Measurements from ENCODE around the gene ADAM22.

ADAM22 gene

DNA sequence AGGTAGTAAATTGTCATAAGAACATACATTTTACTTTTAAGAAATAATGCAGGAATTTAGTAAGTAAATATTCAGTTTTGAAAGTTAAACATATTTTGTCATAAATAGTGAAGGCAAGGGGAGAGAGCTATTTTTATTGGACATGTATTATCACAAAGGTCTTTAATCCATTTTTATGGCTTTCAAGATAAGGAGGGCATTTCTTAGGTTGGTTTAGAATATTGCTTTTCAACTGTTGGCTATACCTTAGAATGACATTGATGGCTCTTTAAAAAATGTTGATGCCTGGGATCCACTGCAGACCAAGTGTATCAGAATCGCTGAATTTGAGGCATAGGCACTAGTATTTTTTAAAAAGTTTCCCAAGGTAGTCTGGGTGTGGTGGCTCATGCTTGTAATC, 34.0 kb downstream of the ADAM22 start:
- Histone ChIP-seq H3K27me3 (replicated peaks; ENCODE audit: insufficient read depth, low read length) (no peaks in the 10 kb centered on the region), H4K20me1 (ENCODE audit: insufficient read depth, low read length) (no peaks in the 10 kb centered on the region), H2AFZ (ENCODE audit: low read length) (no peak overlapping the region), H3K9me3 (replicated peaks; ENCODE audit: insufficient read depth, low read length) (no peaks in the 10 kb centered on the region), H3K4me3 (ENCODE audit: low read length) (no peak overlapping the region), H3K79me2 (ENCODE audit: low read length) (no peaks in the 10 kb centered on the region), H3K36me3 (replicated peaks; ENCODE audit: insufficient read depth, low read length) (no peaks in the 10 kb centered on the region), H3K27ac (ENCODE audit: low read length) (no peak overlapping the region), H3K4me2 (ENCODE audit: low read depth, low read length) (no peak overlapping the region), H3K9ac (ENCODE audit: low read length) (no peak overlapping the region), H3K4me1 (ENCODE audit: low read length) (no peaks in the 10 kb centered on the region), H3K9me2 (replicated peaks; ENCODE audit: insufficient read depth, low read length) (no peaks in the 10 kb centered on the region), H3F3A (ENCODE audit: insufficient read depth, low read length) (no peaks in the 10 kb centered on the region)
- no peak for TF ChIP-seq EZH2phosphoT487 (IDR thresholded peaks at IDR 0.05; ENCODE audit: low read length)
- TF ChIP-seq EZH2 (optimal IDR thresholded peaks at IDR 0.05; ENCODE audit: low read depth, low read length) = no peak
- TF ChIP-seq CTCF (IDR thresholded peaks at IDR 0.05; ENCODE audit: low read length) = no peak
- DNase-seq = no peak

DNA sequence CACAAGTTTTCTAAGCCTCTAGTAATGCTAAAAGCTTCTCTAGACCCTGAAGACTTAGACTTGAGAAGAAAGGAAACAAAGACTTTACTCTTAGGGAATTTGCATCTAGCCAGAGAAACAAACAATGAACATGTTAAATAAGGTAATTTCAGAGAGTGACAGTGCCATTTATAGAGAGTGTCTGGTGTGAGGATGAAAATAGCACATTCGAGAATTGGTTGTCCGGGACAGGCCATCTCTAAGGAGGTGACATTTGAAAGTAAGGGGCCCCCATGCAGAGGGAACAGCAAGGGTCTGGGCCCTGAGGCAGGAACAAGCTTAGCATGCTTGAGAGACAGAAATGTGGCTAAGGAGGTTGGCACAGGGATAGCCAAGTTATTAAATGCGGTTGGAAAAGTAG, 48.1 kb downstream of the ADAM22 start:
- H3K9me2 ChIP-seq (replicated peaks; ENCODE audit: insufficient read depth, low read length) = no peaks in the 10 kb centered on the region
- H3K4me1 ChIP-seq (ENCODE audit: low read length) = no peaks in the 10 kb centered on the region
- no peak overlapping the region for H3K4me3 ChIP-seq (ENCODE audit: low read length)
- no peaks in the 10 kb centered on the region for H3K36me3 ChIP-seq (replicated peaks; ENCODE audit: insufficient read depth, low read length)
- no peak overlapping the region for H2AFZ ChIP-seq (ENCODE audit: low read length)
- H3K9me3 ChIP-seq (replicated peaks; ENCODE audit: insufficient read depth, low read length) = no peaks in the 10 kb centered on the region
- H3K27ac ChIP-seq (ENCODE audit: low read length) = no peak overlapping the region
- no peaks in the 10 kb centered on the region for H3K79me2 ChIP-seq (ENCODE audit: low read length)
- TF ChIP-seq EZH2 (optimal IDR thresholded peaks at IDR 0.05; ENCODE audit: low read depth, low read length) (no peak), EZH2phosphoT487 (IDR thresholded peaks at IDR 0.05; ENCODE audit: low read length) (no peak), CTCF (IDR thresholded peaks at IDR 0.05; ENCODE audit: low read length) (no peak)
- no peak overlapping the region for H3K9ac ChIP-seq (ENCODE audit: low read length)
- H3K27me3 ChIP-seq (replicated peaks; ENCODE audit: insufficient read depth, low read length) = no peaks in the 10 kb centered on the region
- no peak for DNase-seq
- no peaks in the 10 kb centered on the region for H4K20me1 ChIP-seq (ENCODE audit: insufficient read depth, low read length)
- no peak overlapping the region for H3K4me2 ChIP-seq (ENCODE audit: low read depth, low read length)
- H3F3A ChIP-seq (ENCODE audit: insufficient read depth, low read length) = no peaks in the 10 kb centered on the region

DNA sequence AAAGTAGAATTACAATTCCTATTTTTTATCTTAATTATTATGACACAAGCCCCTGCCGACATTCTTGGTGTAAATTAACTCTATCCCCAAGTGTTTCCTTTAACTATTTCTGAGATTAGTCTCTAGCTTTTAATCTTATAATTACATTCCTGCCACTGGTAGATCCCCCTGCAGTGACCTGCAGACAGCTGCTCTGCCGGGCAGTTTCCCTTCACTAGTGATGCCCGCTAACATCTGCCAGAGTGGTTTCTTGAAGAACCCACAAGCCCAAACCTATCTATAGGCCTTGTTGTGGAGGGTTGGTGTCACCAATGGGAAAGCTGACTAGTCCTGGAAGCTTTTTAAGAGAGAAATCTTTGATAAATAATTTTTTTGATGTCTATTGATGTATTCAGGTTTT, 50.0 kb downstream of the ADAM22 start:
- Histone ChIP-seq H3K4me2 (ENCODE audit: low read depth, low read length) (no peak overlapping the region), H3K36me3 (replicated peaks; ENCODE audit: insufficient read depth, low read length) (no peaks in the 10 kb centered on the region), H3K9me2 (replicated peaks; ENCODE audit: insufficient read depth, low read length) (no peaks in the 10 kb centered on the region), H3K9me3 (replicated peaks; ENCODE audit: insufficient read depth, low read length) (no peaks in the 10 kb centered on the region), H3K4me1 (ENCODE audit: low read length) (no peaks in the 10 kb centered on the region), H3F3A (ENCODE audit: insufficient read depth, low read length) (no peaks in the 10 kb centered on the region), H4K20me1 (ENCODE audit: insufficient read depth, low read length) (no peaks in the 10 kb centered on the region), H3K9ac (ENCODE audit: low read length) (no peak overlapping the region), H3K27me3 (replicated peaks; ENCODE audit: insufficient read depth, low read length) (no peaks in the 10 kb centered on the region), H3K4me3 (ENCODE audit: low read length) (no peak overlapping the region), H3K27ac (ENCODE audit: low read length) (no peak overlapping the region), H2AFZ (ENCODE audit: low read length) (no peak overlapping the region), H3K79me2 (ENCODE audit: low read length) (no peaks in the 10 kb centered on the region)
- DNase-seq = no peak
- TF ChIP-seq EZH2 (optimal IDR thresholded peaks at IDR 0.05; ENCODE audit: low read depth, low read length) (no peak), CTCF (IDR thresholded peaks at IDR 0.05; ENCODE audit: low read length) (no peak), EZH2phosphoT487 (IDR thresholded peaks at IDR 0.05; ENCODE audit: low read length) (no peak)
